Keratinocyte (primary cell): ENCODE measurements around the gene SCARB1.

Experiments
- EZH2 ChIP-seq: IDR thresholded peaks from one replicate; pipeline ENCODE4 v1.6.1; 2012; ENCODE audit warnings: inconsistent platforms, mild to moderate bottlenecking, low read length, moderate library complexity
- TF ChIP-seq, protein P1 (sequence below), 3 experiments: IDR thresholded peaks in 1 of 3; conservative IDR thresholded peaks in 1 of 3; optimal IDR thresholded peaks in 1 of 3; 2 replicates in 2 of 3; 3 replicates in 1 of 3; pipeline versions ENCODE3 to v1.5.1; 2011; ENCODE audit warnings: low read length in 3 of 3, mild to moderate bottlenecking in 3 of 3, moderate library complexity in 2 of 3, control low read depth in 1 of 3, inconsistent platforms in 1 of 3; ENCODE audit not compliant: insufficient read depth in 2 of 3; ENCODE audit errors: extremely low read depth in 1 of 3

DNA sequence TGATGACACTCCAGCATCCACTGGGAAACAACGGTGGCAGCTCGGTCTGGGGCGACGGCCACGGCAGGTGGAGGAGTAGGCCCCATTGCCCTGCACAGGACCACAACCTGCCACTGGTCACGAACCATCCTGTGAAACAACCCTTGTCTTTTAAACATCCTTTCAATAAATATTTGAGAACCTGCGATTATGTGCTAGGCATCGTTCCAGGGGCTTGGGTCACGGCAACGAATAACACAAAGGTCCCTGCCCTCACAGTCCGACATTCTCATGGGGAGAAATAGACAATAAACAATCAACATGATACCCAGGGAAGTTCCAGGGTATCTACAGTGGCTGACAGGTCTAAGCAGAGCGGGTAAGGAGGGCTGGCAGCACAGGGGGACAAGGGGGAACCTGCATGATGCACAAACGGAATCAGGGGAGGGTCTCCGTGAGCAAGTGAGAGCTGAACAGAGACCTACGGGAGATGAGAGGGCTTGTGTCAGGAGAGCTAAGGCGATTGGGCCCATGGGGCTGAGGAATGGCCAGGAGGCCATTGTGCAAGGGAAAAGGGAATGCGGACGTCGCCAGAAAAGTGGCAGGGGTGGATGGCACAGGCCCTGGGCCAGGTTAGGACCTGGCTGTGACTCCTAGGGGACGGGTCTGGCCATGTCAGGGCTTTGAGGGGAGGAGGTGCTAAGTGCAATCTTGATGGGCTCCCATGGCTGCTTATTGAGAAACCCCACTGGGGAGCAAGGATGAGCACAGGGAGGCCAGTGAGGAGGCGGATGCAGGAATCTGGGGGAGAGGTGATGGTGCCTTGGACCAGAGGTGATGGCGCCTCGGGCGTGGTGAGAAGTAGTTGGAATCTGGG, 9.7 kb downstream of the SCARB1 start:
- TF ChIP-seq, protein P1, sequence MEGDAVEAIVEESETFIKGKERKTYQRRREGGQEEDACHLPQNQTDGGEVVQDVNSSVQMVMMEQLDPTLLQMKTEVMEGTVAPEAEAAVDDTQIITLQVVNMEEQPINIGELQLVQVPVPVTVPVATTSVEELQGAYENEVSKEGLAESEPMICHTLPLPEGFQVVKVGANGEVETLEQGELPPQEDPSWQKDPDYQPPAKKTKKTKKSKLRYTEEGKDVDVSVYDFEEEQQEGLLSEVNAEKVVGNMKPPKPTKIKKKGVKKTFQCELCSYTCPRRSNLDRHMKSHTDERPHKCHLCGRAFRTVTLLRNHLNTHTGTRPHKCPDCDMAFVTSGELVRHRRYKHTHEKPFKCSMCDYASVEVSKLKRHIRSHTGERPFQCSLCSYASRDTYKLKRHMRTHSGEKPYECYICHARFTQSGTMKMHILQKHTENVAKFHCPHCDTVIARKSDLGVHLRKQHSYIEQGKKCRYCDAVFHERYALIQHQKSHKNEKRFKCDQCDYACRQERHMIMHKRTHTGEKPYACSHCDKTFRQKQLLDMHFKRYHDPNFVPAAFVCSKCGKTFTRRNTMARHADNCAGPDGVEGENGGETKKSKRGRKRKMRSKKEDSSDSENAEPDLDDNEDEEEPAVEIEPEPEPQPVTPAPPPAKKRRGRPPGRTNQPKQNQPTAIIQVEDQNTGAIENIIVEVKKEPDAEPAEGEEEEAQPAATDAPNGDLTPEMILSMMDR (optimal IDR thresholded peaks at IDR 0.05 in 1 of 3, IDR thresholded peaks at IDR 0.05 in 1 of 3, conservative IDR thresholded peaks at IDR 0.05 in 1 of 3; ENCODE audit: extremely low read depth in 1 of 3, insufficient read depth in 2 of 3, low read length in 3 of 3) = no peak
- TF ChIP-seq EZH2 = no peak
